8988T (cell line): ENCODE measurements around the gene DCLK2.
"Not testable (repeated sequence)": the region's sequence is repeated elsewhere in the genome, so short reads cannot be mapped to it uniquely, and the experiment has no call there.

Experiments
- DNase-seq: peaks from one replicate; pipeline ENCODE4 v3.0.0; 2011

The DCLK2 gene

GRCh38 chr4:150158041-150158440, 79.8 kb downstream of the DCLK2 start:
- no peak for DNase-seq

- DNase-seq, result no peak
Observed at GRCh38 chr4:150160473-150160872, 82.2 kb downstream of the DCLK2 start.

- DNase-seq, result no peak
Observed at GRCh38 chr4:150161109-150161508, 82.9 kb downstream of the DCLK2 start.

GRCh38 chr4:150162020-150162419, 83.8 kb downstream of the DCLK2 start:
- DNase-seq, result not testable (repeated sequence)

- no peak for DNase-seq
Observed at GRCh38 chr4:150164055-150164454, 85.8 kb downstream of the DCLK2 start.

- DNase-seq, result no peak
Observed at GRCh38 chr4:150164956-150165629, 86.8 kb downstream of the DCLK2 start.

GRCh38 chr4:150167054-150167453, 88.8 kb downstream of the DCLK2 start:
- no peak for DNase-seq

- no peak for DNase-seq
Observed at GRCh38 chr4:150173432-150173861, 95.2 kb downstream of the DCLK2 start.

GRCh38 chr4:150173982-150174398, 95.7 kb downstream of the DCLK2 start:
- no peak for DNase-seq

GRCh38 chr4:150176547-150176946, 98.3 kb downstream of the DCLK2 start:
- DNase-seq, result no peak

- no peak for DNase-seq
Observed at GRCh38 chr4:150178161-150178560, 99.9 kb downstream of the DCLK2 start.

GRCh38 chr4:150181536-150181935, 103.3 kb downstream of the DCLK2 start:
- DNase-seq, result no peak

GRCh38 chr4:150182794-150183193, 104.5 kb downstream of the DCLK2 start:
- no peak for DNase-seq

- DNase-seq, result not testable (repeated sequence)
Observed at GRCh38 chr4:150185033-150185432, 106.8 kb downstream of the DCLK2 start.

- DNase-seq, result no peak
Observed at GRCh38 chr4:150192986-150193385, 114.7 kb downstream of the DCLK2 start.

- not testable (repeated sequence) for DNase-seq
Observed at GRCh38 chr4:150197256-150197655, 119.0 kb downstream of the DCLK2 start.

GRCh38 chr4:150199056-150199455, 120.8 kb downstream of the DCLK2 start:
- DNase-seq, result no peak

- no peak for DNase-seq
Observed at GRCh38 chr4:150205016-150205415, 126.8 kb downstream of the DCLK2 start.

- DNase-seq, result no peak
Observed at GRCh38 chr4:150206265-150206664, 128.0 kb downstream of the DCLK2 start.

- no peak for DNase-seq
Observed at GRCh38 chr4:150206954-150207353, 128.7 kb downstream of the DCLK2 start.

- DNase-seq, result no peak
Observed at GRCh38 chr4:150207871-150208270, 129.6 kb downstream of the DCLK2 start.

- peak; percentile 34 for DNase-seq
Observed at GRCh38 chr4:150209140-150209829, 131.0 kb downstream of the DCLK2 start.

- no peak for DNase-seq
Observed at GRCh38 chr4:150211016-150211415, 132.8 kb downstream of the DCLK2 start.

- no peak for DNase-seq
Observed at GRCh38 chr4:150211799-150212445, 133.7 kb downstream of the DCLK2 start.
